HG03439 (cell line): ENCODE data around the gene GJD2.

Experiments
- ATAC-seq: cut with Tn5 transposase; IDR thresholded peaks from one replicate; pipeline ENCODE4 v1.9.1; 2021; ENCODE audit warnings: mild to moderate bottlenecking, moderate library complexity; ENCODE audit not compliant: unreplicated experiment

Gene GJD2

DNA sequence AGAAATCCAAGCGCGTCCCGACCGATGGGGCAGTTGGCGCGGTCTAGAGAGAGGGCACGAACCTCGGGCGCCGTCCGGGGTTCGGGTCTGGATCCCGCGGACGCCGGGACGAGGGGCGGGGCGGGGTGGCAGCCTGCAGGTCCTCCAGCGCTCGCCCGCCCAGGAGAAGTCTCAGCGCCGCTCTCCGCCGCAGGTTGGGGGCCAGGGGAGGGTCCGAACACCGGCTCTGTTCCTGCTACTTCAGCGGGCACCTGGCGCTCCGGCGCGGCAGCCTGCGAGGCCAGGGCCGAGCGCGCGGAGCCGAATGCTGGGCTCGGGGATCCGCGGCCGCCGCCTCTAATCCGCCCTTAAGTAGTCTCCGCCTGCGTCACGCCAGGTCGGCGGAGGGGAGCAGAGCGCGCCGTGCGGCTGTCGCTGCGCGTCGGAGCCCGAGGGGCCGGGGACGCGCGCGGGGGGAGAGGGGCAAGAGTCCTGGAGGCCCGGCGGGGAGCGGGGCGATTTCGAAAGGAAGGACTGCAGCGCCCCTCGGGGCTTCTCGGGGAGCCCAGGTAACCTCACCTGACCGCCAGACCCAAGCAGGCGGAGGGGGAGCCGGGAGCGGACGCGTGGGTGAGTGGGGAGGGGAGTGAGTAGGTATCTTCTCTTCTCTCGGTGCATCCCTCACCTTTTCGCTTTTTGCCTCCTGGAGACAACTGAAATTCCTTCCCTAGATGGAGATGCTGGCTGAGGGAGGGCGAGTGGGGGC, at the start of gene GJD2:
GJD2 (minus strand) TSS at position 325 of the 745 bp plus-strand sequence. CDS start 510 bp downstream, outside the sequence.
- ATAC-seq = no peak

- ATAC-seq = no peak
Observed at GRCh38 chr15:34804113-34804512, 49.3 kb upstream of the GJD2 start.

- ATAC-seq = no peak
Observed at GRCh38 chr15:34802803-34803750, 48.3 kb upstream of the GJD2 start.

- ATAC-seq = no peak
Observed at GRCh38 chr15:34802371-34802770, 47.6 kb upstream of the GJD2 start.

DNA sequence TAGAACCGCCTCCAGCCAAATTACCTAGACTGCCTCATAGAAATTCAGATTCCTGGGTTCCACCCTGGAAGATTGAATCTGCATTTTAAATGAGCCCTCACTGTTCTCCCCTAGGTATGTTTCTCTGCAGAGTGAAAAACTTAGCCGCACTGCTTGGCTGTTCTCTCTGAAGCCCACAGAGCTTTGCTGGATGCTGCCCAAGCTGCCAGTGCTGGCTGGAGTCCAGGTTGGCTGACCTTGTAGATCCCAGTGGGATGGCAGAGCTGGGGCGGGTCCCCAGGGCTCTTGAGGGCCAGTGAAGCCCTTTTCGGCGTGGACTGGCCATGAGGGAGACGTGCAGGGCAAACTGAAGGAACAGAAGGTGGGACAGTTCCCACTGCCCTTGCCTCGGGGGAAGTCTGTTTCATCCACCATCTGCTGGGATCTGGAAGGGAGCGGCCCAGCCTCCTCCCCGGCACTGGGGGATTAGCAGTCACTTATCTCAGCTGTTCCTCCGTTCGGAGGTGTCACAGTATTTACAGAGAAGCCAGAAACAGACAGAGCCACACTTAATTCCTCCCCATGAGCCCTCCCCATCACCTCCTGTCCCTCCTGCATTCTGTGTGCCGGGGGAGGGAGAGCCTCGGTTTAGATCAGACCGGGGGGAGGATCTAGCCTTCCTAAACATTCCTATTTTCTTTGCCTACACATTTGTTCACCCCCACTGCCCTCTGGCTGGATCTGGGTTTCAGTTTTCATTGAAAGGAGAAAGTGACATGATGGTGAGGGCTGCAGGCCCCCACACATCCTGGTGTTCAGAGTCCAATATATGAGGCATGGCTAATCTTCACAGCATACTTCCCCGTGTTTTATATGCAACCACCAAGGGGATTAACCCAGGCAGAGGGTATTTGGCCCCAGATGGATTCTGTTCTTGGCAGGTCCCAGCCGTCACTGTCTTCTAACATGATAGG, 44.6 kb upstream of the GJD2 start:
- no peak for ATAC-seq

- no peak for ATAC-seq
Observed at GRCh38 chr15:34796847-34797435, 42.1 kb upstream of the GJD2 start.

- no peak for ATAC-seq
Observed at GRCh38 chr15:34795267-34796081, 40.7 kb upstream of the GJD2 start, which contains the start of gene ACTC1. TSS of gene ACTC1 (minus strand) at chr15:34795549. CDS start at chr15:34794808, 741 bp downstream.

DNA sequence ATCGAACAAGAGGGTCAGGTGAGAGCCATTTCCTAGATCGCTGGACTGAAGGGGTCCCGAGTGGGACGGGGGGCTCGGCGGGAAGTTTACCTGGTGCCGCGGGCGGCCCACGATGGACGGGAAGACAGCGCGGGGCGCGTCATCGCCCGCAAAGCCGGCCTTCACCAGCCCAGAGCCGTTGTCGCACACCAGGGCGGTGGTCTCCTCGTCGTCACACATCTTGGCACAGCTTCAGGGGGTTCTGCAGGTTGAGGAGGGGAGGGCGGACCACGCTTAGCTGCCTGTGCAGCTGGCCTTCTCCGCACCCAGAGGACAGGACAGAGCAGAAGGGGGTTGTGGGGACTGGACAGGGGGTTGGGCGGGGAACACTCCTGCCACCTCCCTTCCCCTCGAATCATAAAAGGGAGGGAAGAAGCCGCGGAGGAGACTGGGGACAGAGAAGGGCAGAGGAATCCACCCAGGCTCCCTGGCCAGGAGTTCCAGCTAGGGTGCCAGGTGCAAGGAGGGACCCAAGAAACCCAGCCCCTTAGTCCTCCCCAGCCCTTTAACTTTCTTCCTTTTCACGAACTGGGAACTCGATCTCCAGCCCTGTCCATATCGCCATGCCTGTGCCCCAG, 39.9 kb upstream of the GJD2 start:
- no peak for ATAC-seq

DNA sequence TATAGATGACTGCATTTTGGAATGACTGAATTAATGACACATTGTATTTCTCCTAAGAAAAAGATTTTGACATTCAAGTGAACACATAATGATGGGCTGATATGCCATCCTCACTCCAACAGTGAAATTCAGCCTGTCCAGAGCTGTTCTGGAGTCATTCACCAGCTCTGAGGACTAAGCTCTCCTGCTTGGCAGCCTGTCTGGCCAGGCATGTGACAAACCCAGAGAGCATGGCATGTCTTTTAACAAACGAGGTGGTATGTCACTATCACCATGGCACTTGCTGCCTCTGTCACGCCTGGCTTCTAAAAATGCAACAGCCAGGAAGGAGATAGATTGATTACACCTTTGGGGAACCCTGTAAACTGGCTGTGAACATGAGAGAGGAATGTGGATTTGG, 39.1 kb upstream of the GJD2 start:
- no peak for ATAC-seq

GRCh38 chr15:34793071-34793470, 38.3 kb upstream of the GJD2 start:
- no peak for ATAC-seq

- ATAC-seq = no peak
Observed at GRCh38 chr15:34791701-34792100, 36.9 kb upstream of the GJD2 start.

DNA sequence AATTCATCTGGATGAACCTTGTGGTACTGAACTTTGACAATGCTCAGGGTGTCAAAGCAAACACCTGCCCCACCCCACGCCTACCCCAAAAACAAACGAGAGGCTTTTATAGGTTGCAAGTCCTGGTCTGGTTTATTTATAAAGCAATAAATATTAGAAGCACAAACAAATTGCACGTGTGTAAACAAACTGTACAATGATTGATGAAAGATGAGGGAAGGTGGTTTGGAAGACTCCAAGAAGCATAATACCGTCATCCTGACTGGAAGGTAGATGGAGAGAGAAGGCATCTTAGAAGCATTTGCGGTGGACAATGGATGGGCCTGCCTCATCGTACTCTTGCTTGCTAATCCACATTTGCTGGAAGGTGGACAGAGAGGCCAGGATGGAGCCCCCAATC, 35.3 kb upstream of the GJD2 start:
- no peak for ATAC-seq

GRCh38 chr15:34789326-34789725, 34.5 kb upstream of the GJD2 start:
- no peak for ATAC-seq

DNA sequence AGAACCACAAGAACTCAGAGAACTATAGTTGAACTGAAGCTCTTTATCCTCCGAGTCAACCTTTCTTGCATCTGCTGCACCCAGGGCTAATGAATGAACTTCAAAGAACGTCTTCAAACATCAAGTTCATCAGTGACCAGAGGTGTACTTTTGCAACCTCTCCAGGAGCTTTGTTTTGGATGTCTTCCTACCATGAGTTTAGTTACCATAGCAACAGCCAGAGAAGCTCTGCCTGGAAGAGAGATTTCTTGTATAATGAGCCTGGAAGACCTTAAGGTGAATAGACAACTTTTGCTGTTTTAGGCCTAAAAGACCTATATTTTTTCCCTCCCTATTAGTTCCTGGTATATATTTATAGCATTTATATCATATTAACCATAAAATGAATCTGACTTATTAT, 31.4 kb upstream of the GJD2 start:
- ATAC-seq = no peak

DNA sequence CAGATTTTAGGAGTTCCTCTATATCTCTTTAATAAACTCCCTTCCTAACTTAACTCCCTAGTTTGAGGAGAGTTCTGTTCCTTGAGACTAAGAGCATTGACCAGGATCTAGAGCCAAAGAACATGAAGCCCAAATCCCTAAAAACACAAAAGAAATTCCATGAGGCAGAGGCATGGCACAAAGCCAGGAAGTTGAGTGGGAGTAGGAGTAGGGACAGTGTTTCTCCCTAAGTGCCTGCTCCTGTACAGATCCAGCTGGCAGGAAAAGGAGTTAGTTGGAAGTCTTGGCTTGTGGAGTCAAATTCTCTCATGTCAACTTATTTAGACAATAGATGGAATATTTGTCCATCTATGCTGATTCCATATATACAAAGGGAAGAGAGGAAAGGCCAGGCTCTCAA, 29.2 kb upstream of the GJD2 start:
- ATAC-seq = no peak

DNA sequence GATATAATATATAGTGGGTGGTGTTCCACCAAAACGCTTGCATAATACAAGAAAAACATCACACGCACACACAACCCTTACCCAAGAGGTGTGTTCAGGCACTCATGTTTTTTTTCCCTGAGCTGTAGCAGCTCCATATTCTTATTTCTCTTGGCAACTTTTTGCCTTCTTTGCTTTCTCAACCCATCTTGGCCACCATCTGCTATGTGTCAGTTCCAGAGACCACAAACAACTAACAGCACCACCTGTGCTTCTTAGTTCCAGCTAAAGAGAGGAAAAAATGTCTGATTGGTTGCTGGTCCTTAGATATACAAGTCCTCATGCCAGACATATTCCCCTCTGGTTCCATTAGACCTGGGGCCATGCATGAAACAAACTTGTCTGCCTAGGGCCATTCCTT, 28.6 kb upstream of the GJD2 start:
- ATAC-seq = no peak

DNA sequence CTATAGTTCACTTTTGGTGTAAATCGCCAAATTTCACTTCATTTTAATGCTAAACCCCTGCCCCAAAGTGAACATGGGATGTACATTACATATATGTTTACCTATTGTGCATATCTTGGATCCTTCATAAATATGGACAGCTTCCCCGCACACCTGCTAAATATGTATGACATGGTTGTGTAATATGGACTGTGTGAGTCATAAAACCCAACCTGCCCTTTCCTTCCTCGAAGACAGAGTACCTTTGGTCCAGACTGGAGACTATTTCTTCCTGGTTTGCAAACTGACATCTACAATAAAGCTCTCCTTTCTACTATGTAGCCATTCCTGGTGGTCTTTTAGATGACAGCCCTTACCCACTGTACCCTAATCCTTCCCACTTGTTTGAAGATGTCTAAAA, 28.1 kb upstream of the GJD2 start:
- no peak for ATAC-seq

GRCh38 chr15:34780725-34781124, 25.9 kb upstream of the GJD2 start:
- no peak for ATAC-seq

- ATAC-seq = no peak
Observed at GRCh38 chr15:34776606-34777105, 21.9 kb upstream of the GJD2 start.
